ENCODE results near the gene UTY. TPM values are rescaled to one million over a fixed set of nuclear protein-coding genes. Genes with fewer than 3 reads are reported as not detected.

The UTY gene
- total and polyA plus RNA-seq, 2 of the 8 experiments (the other 6 are each of a cell fraction or from before 2014, with no cell fraction given), result 7.2 to 20.4 TPM

Other genes with a start within 250 kb of the UTY start
- 2.6 and 3.5 TPM in 2 replicates for gene TMSB4Y, start 223.9 kb upstream of the UTY start, total RNA-seq (2021; fragmentation: NEBNext Ultra II Directional; extraction: Animal tissue kit (Norgen Biotek cat#: 25700))
- gene TMSB4Y, start 223.9 kb upstream of the UTY start, polyA plus RNA-seq (2011; rRNA removed), result 1.1 and 2.0 TPM in 2 replicates

Measured in H1 (cell line).